Calu3 (cell line): ENCODE measurements around the gene ADAM19. TPM values are rescaled to one million over a fixed set of nuclear protein-coding genes. Genes with fewer than 3 reads are reported as not detected.

ENCODE experiments used
- BruUV-seq: library from RNA; stranded (reverse); fragments of 400-500 nt; replicated peaks from 2 replicates; lab custom pipeline; 2021; lab: Mats Ljungman, UMichigan
- CTCF ChIA-PET: fragments of 300-600 bp; sonication (Branson Sonifier 250); formaldehyde crosslinking; loops from one replicate; lab custom pipeline; 2022; ENCODE audit warnings: antibody characterized with exemption; lab: Charles Lee
- DNase-seq: peaks from one replicate; pipeline ENCODE4 v3.0.0; 2022
- H3K27ac Mint-ChIP-seq: one replicate; pipeline ENCODE4 v1.8.0; 2022; ENCODE audit warnings: mixed read lengths; ENCODE audit not compliant: unreplicated experiment
- H3K27me3 Mint-ChIP-seq: one replicate; pipeline ENCODE4 v1.8.0; 2022; ENCODE audit warnings: mixed read lengths; ENCODE audit not compliant: unreplicated experiment
- H3K36me3 Mint-ChIP-seq: one replicate; pipeline ENCODE4 v1.8.0; 2022; ENCODE audit warnings: mild to moderate bottlenecking, moderate library complexity, mixed read lengths; ENCODE audit not compliant: insufficient read depth, unreplicated experiment
- H3K4me1 Mint-ChIP-seq: one replicate; pipeline ENCODE4 v1.8.0; 2022; ENCODE audit warnings: mild to moderate bottlenecking, low read depth, mixed read lengths; ENCODE audit not compliant: unreplicated experiment
- H3K4me3 Mint-ChIP-seq: one replicate; pipeline ENCODE4 v1.8.0; 2022; ENCODE audit warnings: mild to moderate bottlenecking, low read depth, moderate library complexity, mixed read lengths; ENCODE audit not compliant: unreplicated experiment
- H3K9me3 Mint-ChIP-seq: one replicate; pipeline ENCODE4 v1.8.0; 2022; ENCODE audit warnings: low read depth, mixed read lengths; ENCODE audit not compliant: unreplicated experiment
- CTCF ChIP-seq: fragments of 200-600 bp; IDR thresholded peaks from one replicate; pipeline ENCODE4 v1.8.0; 2022; ENCODE audit warnings: antibody characterized with exemption; ENCODE audit not compliant: unreplicated experiment
- intact Hi-C: fragments of 100-400 bp; cut with micrococcal nuclease; formaldehyde crosslinking; loops from one replicate; pipeline ENCODE4 v1.10.0; 2022; ENCODE audit not compliant: unreplicated experiment
- total RNA-seq: library from RNA; stranded (reverse); gene quantifications from 2 replicates; pipeline ENCODE4 v1.2.3, GENCODE V29; 2022

ADAM19 gene
- total RNA-seq, 1 experiment from 2014 or later, result 16.2 TPM

GRCh38 chr5:157546456-157547100, 29.0 kb downstream of the ADAM19 start:
- H3K4me3 Mint-ChIP-seq, result no peak overlapping the region

GRCh38 chr5:157545610-157546310, 29.8 kb downstream of the ADAM19 start:
- no peak overlapping the region for H3K27ac Mint-ChIP-seq
- BruUV-seq, result no TSS peak
- H3K4me3 Mint-ChIP-seq, result no peak overlapping the region
- no peak for DNase-seq
- no peaks in the 10 kb centered on the region for H3K36me3 Mint-ChIP-seq
- CTCF ChIA-PET, result interaction anchor here (0.6 kb wide), 1 partner anchor 19 kb away, joined by 3 read pairs; no protein-coding TSS in a partner anchor
- no peaks in the 10 kb centered on the region for H3K27me3 Mint-ChIP-seq
- intact Hi-C loops, result no loop called here
- no peak for TF ChIP-seq CTCF
- H3K4me1 Mint-ChIP-seq, result peaks cover 30% of the 10 kb centered on the region
- H3K9me3 Mint-ChIP-seq, result peaks cover 6% of the 10 kb centered on the region

More at GRCh38 chr5:157546456-157547100, 29.0 kb downstream of the ADAM19 start:
- CTCF ChIA-PET, result no interaction called here
- TF ChIP-seq CTCF, result no peak
- no peak for DNase-seq
- BruUV-seq, result no TSS peak
- peaks cover 6% of the 10 kb centered on the region for H3K9me3 Mint-ChIP-seq
- no peaks in the 10 kb centered on the region for H3K36me3 Mint-ChIP-seq
- no peaks in the 10 kb centered on the region for H3K27me3 Mint-ChIP-seq
- intact Hi-C loops, result no loop called here
- H3K27ac Mint-ChIP-seq, result no peak overlapping the region
- peaks cover 25% of the 10 kb centered on the region for H3K4me1 Mint-ChIP-seq

GRCh38 chr5:157544623-157544989, 31.0 kb downstream of the ADAM19 start:
- no peak overlapping the region for H3K4me3 Mint-ChIP-seq
- TF ChIP-seq CTCF, result no peak
- H3K27me3 Mint-ChIP-seq, result no peaks in the 10 kb centered on the region
- DNase-seq, result no peak
- peaks cover 6% of the 10 kb centered on the region for H3K9me3 Mint-ChIP-seq
- no peak overlapping the region for H3K27ac Mint-ChIP-seq
- no peaks in the 10 kb centered on the region for H3K36me3 Mint-ChIP-seq
- CTCF ChIA-PET, result no interaction called here
- BruUV-seq, result no TSS peak
- intact Hi-C loops, result no loop called here
- peaks cover 32% of the 10 kb centered on the region for H3K4me1 Mint-ChIP-seq

GRCh38 chr5:157543825-157544622, 31.6 kb downstream of the ADAM19 start:
- H3K4me1 Mint-ChIP-seq, result peaks cover 26% of the 10 kb centered on the region
- H3K27me3 Mint-ChIP-seq, result no peaks in the 10 kb centered on the region
- no peak for DNase-seq
- intact Hi-C loops, result no loop called here
- H3K9me3 Mint-ChIP-seq, result peaks cover 6% of the 10 kb centered on the region
- H3K27ac Mint-ChIP-seq, result no peak overlapping the region
- H3K4me3 Mint-ChIP-seq, result no peak overlapping the region
- no TSS peak for BruUV-seq
- H3K36me3 Mint-ChIP-seq, result no peaks in the 10 kb centered on the region
- TF ChIP-seq CTCF, result no peak
- CTCF ChIA-PET, result no interaction called here
